GM21723 (cell line): ENCODE data around the gene HOXA5.

ENCODE experiments used
- ATAC-seq: cut with Tn5 transposase; IDR thresholded peaks from one replicate; pipeline ENCODE4 v1.9.1; 2021; ENCODE audit warnings: mild to moderate bottlenecking, moderate library complexity; ENCODE audit not compliant: unreplicated experiment

Gene HOXA5

GRCh38 chr7:27097686-27098577, 45.5 kb downstream of the HOXA5 start:
- ATAC-seq, result no peak

- no peak for ATAC-seq
These were observed 46.5 kb downstream of the HOXA5 start for GRCh38 chr7:27096768-27097514.

GRCh38 chr7:27095897-27096767, 47.3 kb downstream of the HOXA5 start, which contains the start of gene HOXA1:
Gene HOXA1 (minus strand): TSS chr7:27096000. CDS start chr7:27095912, 88 bp downstream.
- peak; percentile 92 for ATAC-seq

DNA sequence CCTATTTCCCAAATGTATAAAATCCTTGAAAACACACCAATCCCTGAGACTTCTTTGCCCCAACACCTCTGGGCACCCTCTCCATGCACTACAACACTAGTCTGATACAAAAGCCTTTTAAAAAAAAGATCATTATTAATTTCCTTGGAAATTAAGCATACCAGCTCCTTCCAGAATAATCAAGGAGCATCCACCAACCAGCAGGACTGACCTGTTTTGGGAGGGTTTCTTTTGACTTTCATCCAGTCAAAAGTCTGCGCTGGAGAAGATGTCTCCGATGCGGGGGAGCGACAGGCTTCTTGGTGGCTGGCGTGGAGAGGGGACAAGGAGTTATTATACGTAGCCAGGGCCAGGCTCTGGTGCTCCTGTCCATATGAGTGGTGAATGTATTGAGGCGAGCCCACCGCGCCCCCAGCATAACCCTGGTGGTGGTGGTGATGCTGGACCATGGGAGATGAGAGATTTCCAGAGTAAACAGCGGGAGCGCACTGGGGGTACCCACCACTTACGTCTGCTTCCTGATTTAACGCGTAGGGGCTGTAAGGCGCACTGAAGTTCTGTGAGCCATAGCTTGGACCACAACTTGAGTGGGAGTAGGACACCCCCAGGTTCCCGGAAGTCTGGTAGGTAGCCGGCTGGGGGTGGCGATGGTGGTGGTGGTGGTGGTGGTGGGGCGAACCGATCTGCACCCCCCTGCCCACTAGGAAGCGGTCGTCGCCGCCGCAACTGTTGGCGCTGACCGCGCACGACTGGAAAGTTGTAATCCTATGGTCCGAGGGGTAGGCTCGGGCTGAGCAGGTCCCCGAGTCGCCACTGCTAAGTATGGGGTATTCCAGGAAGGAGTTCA, 48.2 kb downstream of the HOXA5 start:
- ATAC-seq, result no peak

- ATAC-seq, result no peak
These were observed 49.0 kb downstream of the HOXA5 start for GRCh38 chr7:27094304-27095049.

DNA sequence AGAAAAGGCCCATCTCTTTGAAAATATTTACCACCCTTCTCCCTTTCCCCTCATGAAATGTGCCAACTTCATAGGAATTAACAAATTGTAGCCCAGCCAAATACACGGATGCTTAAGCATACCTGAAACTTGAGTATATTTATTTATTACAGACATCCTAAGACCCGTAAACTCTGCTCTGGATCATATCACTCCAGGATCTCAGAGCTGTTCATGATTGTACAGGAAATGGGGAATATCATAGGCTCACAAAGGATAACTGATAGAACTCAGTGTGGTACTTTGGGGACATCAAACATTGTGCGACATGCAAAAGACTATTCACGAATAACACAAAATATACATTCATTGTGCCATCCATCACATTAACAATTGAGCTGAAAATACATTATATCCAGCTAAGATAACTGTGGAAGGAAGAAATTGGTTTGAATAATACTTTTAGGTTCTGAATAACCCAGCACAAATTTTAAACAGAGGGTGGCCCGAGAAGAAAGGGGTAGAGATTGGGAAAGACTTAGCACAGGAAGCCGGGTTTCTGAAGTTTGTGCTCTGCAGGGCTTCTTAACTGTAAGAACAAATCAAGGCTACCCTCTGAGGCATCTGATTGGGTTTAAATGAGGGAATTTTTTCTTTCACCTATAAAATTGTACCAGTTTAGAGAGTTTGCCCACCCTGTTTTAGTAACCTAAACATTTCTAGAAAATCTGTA, 50.1 kb downstream of the HOXA5 start:
- ATAC-seq, result no peak

DNA sequence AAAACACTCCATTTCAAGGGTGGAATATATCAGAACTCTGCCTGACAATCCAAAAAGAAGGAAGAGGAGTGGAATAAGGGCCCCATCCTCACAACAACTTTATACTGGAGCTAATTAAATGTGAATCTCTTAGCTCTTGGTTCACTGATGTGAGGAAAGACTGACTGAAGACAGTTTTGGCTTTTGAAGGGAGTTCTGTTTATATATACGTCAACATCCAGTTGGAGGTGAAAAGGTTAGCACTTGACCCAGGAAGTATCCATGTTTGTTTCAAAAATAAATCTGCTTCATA, 50.7 kb downstream of the HOXA5 start:
- ATAC-seq, result no peak

GRCh38 chr7:27091941-27092818, 51.3 kb downstream of the HOXA5 start:
- no peak for ATAC-seq

DNA sequence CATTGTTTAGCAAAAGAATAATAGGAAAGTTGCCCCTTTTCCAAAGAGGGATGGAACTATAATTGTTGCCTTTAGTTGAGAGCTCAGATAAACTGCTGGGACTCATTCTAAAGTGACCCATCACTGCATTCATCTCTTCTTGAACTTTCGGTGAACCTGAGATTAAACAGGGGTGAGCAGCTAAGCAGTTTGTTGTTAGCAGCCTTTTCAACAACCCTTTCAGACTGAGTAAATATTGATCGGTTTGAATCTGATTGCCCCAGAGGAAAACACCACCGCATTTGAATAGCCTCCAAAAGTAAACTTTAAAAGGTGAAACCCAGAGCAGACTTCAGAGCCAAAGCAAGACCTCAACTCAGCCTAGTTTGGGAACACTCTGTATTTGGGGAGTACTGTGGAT, 52.4 kb downstream of the HOXA5 start:
- ATAC-seq, result no peak
